Smooth muscle cell (in vitro differentiated cells): ENCODE results near the gene KCNH6. TPM values are rescaled to one million over a fixed set of nuclear protein-coding genes. Genes with fewer than 3 reads are reported as not detected.

Experiments
- DNase-seq: peaks from one replicate; lab custom pipeline; 2025; ENCODE audit not compliant: unreplicated experiment; lab: John Stamatoyannopoulos, UW
- H2AFZ ChIP-seq: fragments of 200-600 bp; sonication (generic); 2 replicates; pipeline ENCODE4 v1.6.0; 2016; ENCODE audit warnings: antibody characterized with exemption, low read depth, mild to moderate bottlenecking
- H3F3A ChIP-seq: fragments of 200-600 bp; sonication (generic); 2 replicates; pipeline ENCODE4 v1.6.0; 2017; ENCODE audit warnings: antibody characterized with exemption, low read depth
- H3K27ac ChIP-seq: fragments of 200-600 bp; sonication (generic); 2 replicates; pipeline ENCODE4 v1.5.1; 2016; ENCODE audit warnings: low read depth, mild to moderate bottlenecking
- H3K27me3 ChIP-seq: fragments of 200-600 bp; sonication (generic); 2 replicates; pipeline ENCODE4 v1.6.1; 2016; ENCODE audit warnings: low read depth, mild to moderate bottlenecking
- H3K36me3 ChIP-seq: fragments of 200-600 bp; sonication (generic); 2 replicates; pipeline ENCODE4 v1.5.1; 2016; ENCODE audit warnings: low read depth
- H3K4me1 ChIP-seq: fragments of 200-600 bp; sonication (generic); 2 replicates; pipeline ENCODE4 v1.5.1; 2016; ENCODE audit warnings: low read depth
- H3K4me2 ChIP-seq: fragments of 200-600 bp; sonication (generic); 2 replicates; pipeline ENCODE4 v1.6.0; 2016; ENCODE audit warnings: mild to moderate bottlenecking
- H3K4me3 ChIP-seq: fragments of 200-600 bp; sonication (generic); 2 replicates; pipeline ENCODE4 v1.5.1; 2016; ENCODE audit warnings: mild to moderate bottlenecking
- H3K79me2 ChIP-seq: fragments of 200-600 bp; sonication (generic); 2 replicates; pipeline ENCODE4 v1.6.0; 2016; ENCODE audit warnings: low read depth, mild to moderate bottlenecking
- H3K9ac ChIP-seq: fragments of 200-600 bp; sonication (generic); 2 replicates; pipeline ENCODE4 v1.6.0; 2016; ENCODE audit warnings: low read depth
- H3K9me3 ChIP-seq: fragments of 200-600 bp; sonication (generic); replicated peaks from 2 replicates; pipeline ENCODE4 v1.5.1; 2016; ENCODE audit warnings: low read depth
- H4K20me1 ChIP-seq: fragments of 200-600 bp; sonication (generic); 2 replicates; pipeline ENCODE4 v1.6.0; 2016; ENCODE audit warnings: low read depth
- WGBS: methylation state at CpG from one replicate; pipeline ENCODE4 v1.1.7; 2016; ENCODE audit warnings: low lambda C conversion rate; 5-methylcytosine and 5-hydroxymethylcytosine counted together
- polyA plus RNA-seq: library from polyadenylated mRNA; unstranded; fragments of >200 nt; fragmentation: Nextera tagmentation; extraction: Ambion mirVana; gene quantifications from 2 replicates; pipeline ENCODE4 v1.2.1, GENCODE V29; 2016
- total RNA-seq: library from RNA; depleted of rRNA; stranded (reverse); fragments of >200 nt; gene quantifications from 2 replicates; pipeline ENCODE4 v1.2.3, GENCODE V29; 2014
- TF ChIP-seq, protein P1 (sequence below): fragments of 200-600 bp; sonication (generic); IDR thresholded peaks from 2 replicates; pipeline ENCODE4 v1.5.1; 2017; ENCODE audit warnings: borderline replicate concordance, mild to moderate bottlenecking, antibody characterized with exemption; ENCODE audit not compliant: insufficient read depth, poor library complexity, severe bottlenecking

KCNH6 gene
- total and polyA plus RNA-seq, 2 experiments from 2014 or later, result not detected

- TF ChIP-seq, protein P1, sequence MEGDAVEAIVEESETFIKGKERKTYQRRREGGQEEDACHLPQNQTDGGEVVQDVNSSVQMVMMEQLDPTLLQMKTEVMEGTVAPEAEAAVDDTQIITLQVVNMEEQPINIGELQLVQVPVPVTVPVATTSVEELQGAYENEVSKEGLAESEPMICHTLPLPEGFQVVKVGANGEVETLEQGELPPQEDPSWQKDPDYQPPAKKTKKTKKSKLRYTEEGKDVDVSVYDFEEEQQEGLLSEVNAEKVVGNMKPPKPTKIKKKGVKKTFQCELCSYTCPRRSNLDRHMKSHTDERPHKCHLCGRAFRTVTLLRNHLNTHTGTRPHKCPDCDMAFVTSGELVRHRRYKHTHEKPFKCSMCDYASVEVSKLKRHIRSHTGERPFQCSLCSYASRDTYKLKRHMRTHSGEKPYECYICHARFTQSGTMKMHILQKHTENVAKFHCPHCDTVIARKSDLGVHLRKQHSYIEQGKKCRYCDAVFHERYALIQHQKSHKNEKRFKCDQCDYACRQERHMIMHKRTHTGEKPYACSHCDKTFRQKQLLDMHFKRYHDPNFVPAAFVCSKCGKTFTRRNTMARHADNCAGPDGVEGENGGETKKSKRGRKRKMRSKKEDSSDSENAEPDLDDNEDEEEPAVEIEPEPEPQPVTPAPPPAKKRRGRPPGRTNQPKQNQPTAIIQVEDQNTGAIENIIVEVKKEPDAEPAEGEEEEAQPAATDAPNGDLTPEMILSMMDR, result no peak
- H3F3A ChIP-seq, result no peaks in the 10 kb centered on the region
- no peak overlapping the region for H3K4me3 ChIP-seq
- no peak overlapping the region for H3K27ac ChIP-seq
- no peaks in the 10 kb centered on the region for H3K9me3 ChIP-seq
- DNase-seq, result no peak
- no peaks in the 10 kb centered on the region for H3K27me3 ChIP-seq
- H3K4me2 ChIP-seq, result no peak overlapping the region
- H3K36me3 ChIP-seq, result no peaks in the 10 kb centered on the region
- H3K9ac ChIP-seq, result no peak overlapping the region
- H4K20me1 ChIP-seq, result no peaks in the 10 kb centered on the region
- no peak overlapping the region for H2AFZ ChIP-seq
- H3K4me1 ChIP-seq, result no peaks in the 10 kb centered on the region
- no peaks in the 10 kb centered on the region for H3K79me2 ChIP-seq
- 88% methylated on average over 12 of the region's 12 CpGs for WGBS
Measured at GRCh38 chr17:63486317-63487013, 36.7 kb upstream of the KCNH6 start.

GRCh38 chr17:63487014-63487339, 36.2 kb upstream of the KCNH6 start:
- DNase-seq, result no peak
- no peaks in the 10 kb centered on the region for H3F3A ChIP-seq
- no peaks in the 10 kb centered on the region for H3K27me3 ChIP-seq
- no peak overlapping the region for H2AFZ ChIP-seq
- no peaks in the 10 kb centered on the region for H3K36me3 ChIP-seq
- no peaks in the 10 kb centered on the region for H4K20me1 ChIP-seq
- no peak overlapping the region for H3K4me3 ChIP-seq
- no peak overlapping the region for H3K27ac ChIP-seq
- TF ChIP-seq, protein P1, result no peak
- H3K4me2 ChIP-seq, result no peak overlapping the region
- no peaks in the 10 kb centered on the region for H3K4me1 ChIP-seq
- no peak overlapping the region for H3K9ac ChIP-seq
- 94% methylated on average over 11 of the region's 11 CpGs for WGBS
- no peaks in the 10 kb centered on the region for H3K79me2 ChIP-seq
- no peaks in the 10 kb centered on the region for H3K9me3 ChIP-seq

GRCh38 chr17:63488851-63489250, 34.3 kb upstream of the KCNH6 start:
- no peak overlapping the region for H3K9ac ChIP-seq
- no peaks in the 10 kb centered on the region for H3K9me3 ChIP-seq
- no peaks in the 10 kb centered on the region for H3K4me1 ChIP-seq
- H3F3A ChIP-seq, result no peaks in the 10 kb centered on the region
- no peaks in the 10 kb centered on the region for H3K36me3 ChIP-seq
- H3K79me2 ChIP-seq, result no peaks in the 10 kb centered on the region
- H2AFZ ChIP-seq, result no peak overlapping the region
- no peaks in the 10 kb centered on the region for H4K20me1 ChIP-seq
- DNase-seq, result no peak
- no peak overlapping the region for H3K4me2 ChIP-seq
- no peak overlapping the region for H3K27ac ChIP-seq
- TF ChIP-seq, protein P1, result no peak
- WGBS, result 96% methylated on average over 10 of the region's 10 CpGs
- H3K4me3 ChIP-seq, result no peak overlapping the region
- no peaks in the 10 kb centered on the region for H3K27me3 ChIP-seq

GRCh38 chr17:63489291-63489690, 33.9 kb upstream of the KCNH6 start:
- H3K27me3 ChIP-seq, result no peaks in the 10 kb centered on the region
- H3K9me3 ChIP-seq, result no peaks in the 10 kb centered on the region
- H3K79me2 ChIP-seq, result no peaks in the 10 kb centered on the region
- DNase-seq, result no peak
- H3K4me3 ChIP-seq, result no peak overlapping the region
- no peaks in the 10 kb centered on the region for H3F3A ChIP-seq
- TF ChIP-seq, protein P1, result no peak
- H3K36me3 ChIP-seq, result no peaks in the 10 kb centered on the region
- no peak overlapping the region for H3K4me2 ChIP-seq
- no peak overlapping the region for H2AFZ ChIP-seq
- H3K9ac ChIP-seq, result no peak overlapping the region
- no peak overlapping the region for H3K27ac ChIP-seq
- no peaks in the 10 kb centered on the region for H4K20me1 ChIP-seq
- 92% methylated on average over 6 of the region's 6 CpGs for WGBS
- no peaks in the 10 kb centered on the region for H3K4me1 ChIP-seq
